ENCODE measurements around the gene STXBP6. TPM values are rescaled to one million over a fixed set of nuclear protein-coding genes. Genes with fewer than 3 reads are reported as not detected.

The STXBP6 gene
- total RNA-seq, 1 experiment from 2014 or later, result not detected

DNA sequence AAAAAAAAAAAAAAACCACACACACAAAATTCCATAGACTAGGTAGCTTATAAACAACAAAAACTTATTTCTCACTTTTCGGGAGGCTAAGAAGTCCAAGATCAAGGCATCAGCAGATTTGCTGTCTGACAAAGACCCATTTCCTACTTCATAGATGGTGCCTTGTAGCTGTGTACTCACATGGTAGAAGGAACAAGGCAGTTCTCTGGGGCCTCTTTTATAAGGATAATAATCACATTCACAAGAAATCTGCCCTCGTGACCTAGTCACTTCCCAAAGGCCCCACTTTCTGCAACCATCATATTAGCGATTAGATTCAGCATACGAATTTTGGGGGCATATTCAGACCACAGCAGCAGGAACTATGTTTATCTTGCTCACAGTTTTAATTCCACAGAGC, 54.9 kb downstream of the STXBP6 start:
- CTCF ChIA-PET, result no interaction called here
- in situ Hi-C loops (cut with HindIII; ENCODE audit: low pct_unique_long_range_greater_than_20kb, low sequenced_read_pairs) (no loop called here), intact Hi-C loops (cut with micrococcal nuclease; ENCODE audit: unreplicated experiment) (no loop called here)
- H3K4me3 ChIP-seq (ENCODE audit: low read depth in 2 of 2, low read length in 2 of 2), result no peak overlapping the region
- POLR2A ChIA-PET, result no interaction called here
- H3K27ac ChIP-seq (ENCODE audit: low read length), result no peak overlapping the region
- ATAC-seq, result no peak
- DNase-seq (ENCODE audit: low read depth, low spot score), result no peak
- BruUV-seq (replicated peaks), result no TSS peak
- H3K36me3 ChIP-seq (ENCODE audit: control insufficient read depth, insufficient read depth, low read length), result no peaks in the 10 kb centered on the region
- 0 out of 2 replicates have a peak, but pooled peaks cover 3% of the 10 kb centered on the region for H3K9me3 ChIP-seq (ENCODE audit: control insufficient read depth, insufficient read depth, low read depth, low read length)
- H3K27me3 ChIP-seq (ENCODE audit: control insufficient read depth, insufficient read depth, low read length), result no peaks in the 10 kb centered on the region
- H3K4me1 ChIP-seq (ENCODE audit: control insufficient read depth, insufficient read depth, low read length), result no peaks in the 10 kb centered on the region
- no peak for TF ChIP-seq TCF7L2 (IDR thresholded peaks at IDR 0.05; ENCODE audit: low read depth, low read length)
- no peak for TF ChIP-seq POLR2AphosphoS5 (IDR thresholded peaks at IDR 0.05; ENCODE audit: low read depth, low read length)
- TF ChIP-seq SIN3A (IDR thresholded peaks at IDR 0.05; ENCODE audit: borderline replicate concordance, insufficient read depth, low read depth, low read length), result no peak

DNA sequence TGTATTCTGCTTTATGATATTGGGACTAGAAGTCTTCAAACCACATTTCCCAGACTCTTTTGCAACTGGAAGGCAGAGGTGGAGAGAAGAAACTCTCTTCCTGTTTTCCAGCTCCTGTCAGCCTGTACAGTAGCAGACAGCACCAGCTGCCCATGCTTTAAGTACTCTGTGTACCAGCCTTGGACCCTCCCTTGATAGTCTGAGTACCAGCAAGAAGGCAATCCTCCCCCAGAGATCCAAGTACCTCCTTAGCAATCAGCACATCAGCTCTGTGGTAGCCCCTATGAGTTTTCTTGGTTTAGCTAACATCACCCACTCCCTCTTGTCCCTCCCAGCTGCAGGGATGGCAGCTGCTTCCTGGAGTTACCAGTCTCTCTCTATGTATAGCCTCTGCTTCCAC, 56.3 kb downstream of the STXBP6 start:
- intact Hi-C loops (cut with micrococcal nuclease; ENCODE audit: unreplicated experiment), result no loop called here
- DNase-seq (ENCODE audit: low read depth, low spot score) (no peak), ATAC-seq (no peak)
- Histone ChIP-seq H3K4me1 (ENCODE audit: control insufficient read depth, insufficient read depth, low read length) (no peaks in the 10 kb centered on the region), H3K27me3 (ENCODE audit: control insufficient read depth, insufficient read depth, low read length) (no peaks in the 10 kb centered on the region), H3K27ac (ENCODE audit: low read length) (no peak overlapping the region), H3K36me3 (ENCODE audit: control insufficient read depth, insufficient read depth, low read length) (no peaks in the 10 kb centered on the region), H3K9me3 (ENCODE audit: control insufficient read depth, insufficient read depth, low read depth, low read length) (no peaks in the 10 kb centered on the region), H3K4me3 (ENCODE audit: low read depth in 2 of 2, low read length in 2 of 2) (no peak overlapping the region)
- ChIA-PET CTCF (no interaction called here), POLR2A (no interaction called here)
- BruUV-seq (replicated peaks), result no TSS peak
- in situ Hi-C loops (cut with HindIII; ENCODE audit: low pct_unique_long_range_greater_than_20kb, low sequenced_read_pairs), result no loop called here
- TF ChIP-seq, protein P1, sequence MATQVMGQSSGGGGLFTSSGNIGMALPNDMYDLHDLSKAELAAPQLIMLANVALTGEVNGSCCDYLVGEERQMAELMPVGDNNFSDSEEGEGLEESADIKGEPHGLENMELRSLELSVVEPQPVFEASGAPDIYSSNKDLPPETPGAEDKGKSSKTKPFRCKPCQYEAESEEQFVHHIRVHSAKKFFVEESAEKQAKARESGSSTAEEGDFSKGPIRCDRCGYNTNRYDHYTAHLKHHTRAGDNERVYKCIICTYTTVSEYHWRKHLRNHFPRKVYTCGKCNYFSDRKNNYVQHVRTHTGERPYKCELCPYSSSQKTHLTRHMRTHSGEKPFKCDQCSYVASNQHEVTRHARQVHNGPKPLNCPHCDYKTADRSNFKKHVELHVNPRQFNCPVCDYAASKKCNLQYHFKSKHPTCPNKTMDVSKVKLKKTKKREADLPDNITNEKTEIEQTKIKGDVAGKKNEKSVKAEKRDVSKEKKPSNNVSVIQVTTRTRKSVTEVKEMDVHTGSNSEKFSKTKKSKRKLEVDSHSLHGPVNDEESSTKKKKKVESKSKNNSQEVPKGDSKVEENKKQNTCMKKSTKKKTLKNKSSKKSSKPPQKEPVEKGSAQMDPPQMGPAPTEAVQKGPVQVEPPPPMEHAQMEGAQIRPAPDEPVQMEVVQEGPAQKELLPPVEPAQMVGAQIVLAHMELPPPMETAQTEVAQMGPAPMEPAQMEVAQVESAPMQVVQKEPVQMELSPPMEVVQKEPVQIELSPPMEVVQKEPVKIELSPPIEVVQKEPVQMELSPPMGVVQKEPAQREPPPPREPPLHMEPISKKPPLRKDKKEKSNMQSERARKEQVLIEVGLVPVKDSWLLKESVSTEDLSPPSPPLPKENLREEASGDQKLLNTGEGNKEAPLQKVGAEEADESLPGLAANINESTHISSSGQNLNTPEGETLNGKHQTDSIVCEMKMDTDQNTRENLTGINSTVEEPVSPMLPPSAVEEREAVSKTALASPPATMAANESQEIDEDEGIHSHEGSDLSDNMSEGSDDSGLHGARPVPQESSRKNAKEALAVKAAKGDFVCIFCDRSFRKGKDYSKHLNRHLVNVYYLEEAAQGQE (IDR thresholded peaks at IDR 0.05; ENCODE audit: insufficient read depth in 1 of 2, low read depth in 2 of 2, low read length in 1 of 2), result no peak
- TF ChIP-seq, protein P2, sequence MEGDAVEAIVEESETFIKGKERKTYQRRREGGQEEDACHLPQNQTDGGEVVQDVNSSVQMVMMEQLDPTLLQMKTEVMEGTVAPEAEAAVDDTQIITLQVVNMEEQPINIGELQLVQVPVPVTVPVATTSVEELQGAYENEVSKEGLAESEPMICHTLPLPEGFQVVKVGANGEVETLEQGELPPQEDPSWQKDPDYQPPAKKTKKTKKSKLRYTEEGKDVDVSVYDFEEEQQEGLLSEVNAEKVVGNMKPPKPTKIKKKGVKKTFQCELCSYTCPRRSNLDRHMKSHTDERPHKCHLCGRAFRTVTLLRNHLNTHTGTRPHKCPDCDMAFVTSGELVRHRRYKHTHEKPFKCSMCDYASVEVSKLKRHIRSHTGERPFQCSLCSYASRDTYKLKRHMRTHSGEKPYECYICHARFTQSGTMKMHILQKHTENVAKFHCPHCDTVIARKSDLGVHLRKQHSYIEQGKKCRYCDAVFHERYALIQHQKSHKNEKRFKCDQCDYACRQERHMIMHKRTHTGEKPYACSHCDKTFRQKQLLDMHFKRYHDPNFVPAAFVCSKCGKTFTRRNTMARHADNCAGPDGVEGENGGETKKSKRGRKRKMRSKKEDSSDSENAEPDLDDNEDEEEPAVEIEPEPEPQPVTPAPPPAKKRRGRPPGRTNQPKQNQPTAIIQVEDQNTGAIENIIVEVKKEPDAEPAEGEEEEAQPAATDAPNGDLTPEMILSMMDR (IDR thresholded peaks at IDR 0.05), result no peak
- TF ChIP-seq SIN3A (IDR thresholded peaks at IDR 0.05; ENCODE audit: borderline replicate concordance, insufficient read depth, low read depth, low read length) (no peak), TCF7L2 (IDR thresholded peaks at IDR 0.05; ENCODE audit: low read depth, low read length) (no peak), POLR2AphosphoS5 (IDR thresholded peaks at IDR 0.05; ENCODE audit: low read depth, low read length) (no peak)

DNA sequence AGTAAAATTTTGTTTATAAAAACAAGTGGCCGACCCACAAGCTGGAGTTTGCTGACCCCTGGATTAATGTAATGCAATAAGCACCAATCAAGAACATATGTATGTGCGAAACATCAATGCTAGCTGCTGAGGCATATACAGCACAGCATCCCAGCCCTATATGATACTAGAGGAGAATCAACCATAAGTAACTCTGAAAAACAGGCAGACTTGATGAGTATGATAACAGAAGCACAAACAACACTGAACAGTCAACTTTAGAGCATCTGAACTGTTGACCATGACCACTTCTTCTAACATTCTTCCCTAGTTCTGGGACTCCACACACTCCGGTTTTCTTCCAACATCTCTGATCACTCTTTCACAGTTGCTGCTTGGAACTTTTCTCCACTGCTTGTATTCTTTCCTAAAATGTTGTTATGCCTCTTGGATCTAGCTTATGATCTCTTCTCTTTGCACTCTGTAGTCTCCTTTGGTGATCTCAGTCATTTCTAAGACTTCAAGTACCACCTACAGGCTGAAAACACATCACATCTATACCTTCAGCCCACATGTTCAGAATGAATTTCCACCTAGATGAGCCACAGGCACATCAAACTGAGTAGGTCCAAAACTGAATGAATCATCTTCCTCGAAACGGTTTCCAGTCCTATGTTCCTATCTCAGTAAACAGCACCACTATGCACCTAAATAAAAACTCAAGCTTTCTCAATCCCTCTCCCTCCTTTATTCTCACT, 57.2 kb downstream of the STXBP6 start:
- POLR2A ChIA-PET, result no interaction called here
- H3K36me3 ChIP-seq (ENCODE audit: control insufficient read depth, insufficient read depth, low read length), result no peaks in the 10 kb centered on the region
- TF ChIP-seq TCF7L2 (IDR thresholded peaks at IDR 0.05; ENCODE audit: low read depth, low read length), result no peak
- no peak for TF ChIP-seq POLR2AphosphoS5 (IDR thresholded peaks at IDR 0.05; ENCODE audit: low read depth, low read length)
- TF ChIP-seq, protein P2 (IDR thresholded peaks at IDR 0.05), result no peak
- TF ChIP-seq SIN3A (IDR thresholded peaks at IDR 0.05; ENCODE audit: borderline replicate concordance, insufficient read depth, low read depth, low read length), result no peak
- TF ChIP-seq, protein P1 (IDR thresholded peaks at IDR 0.05; ENCODE audit: insufficient read depth in 1 of 2, low read depth in 2 of 2, low read length in 1 of 2), result no peak
- CTCF ChIA-PET, result no interaction called here
- ATAC-seq, result no peak
- DNase-seq (ENCODE audit: low read depth, low spot score), result no peak
- H3K4me1 ChIP-seq (ENCODE audit: control insufficient read depth, insufficient read depth, low read length), result no peaks in the 10 kb centered on the region
- no peaks in the 10 kb centered on the region for H3K27me3 ChIP-seq (ENCODE audit: control insufficient read depth, insufficient read depth, low read length)
- BruUV-seq (replicated peaks), result no TSS peak
- H3K9me3 ChIP-seq (ENCODE audit: control insufficient read depth, insufficient read depth, low read depth, low read length), result no peaks in the 10 kb centered on the region
- in situ Hi-C loops (cut with HindIII; ENCODE audit: low pct_unique_long_range_greater_than_20kb, low sequenced_read_pairs), result no loop called here
- no peak overlapping the region for H3K27ac ChIP-seq (ENCODE audit: low read length)
- intact Hi-C loops (cut with micrococcal nuclease; ENCODE audit: unreplicated experiment), result no loop called here
- no peak overlapping the region for H3K4me3 ChIP-seq (ENCODE audit: low read depth in 2 of 2, low read length in 2 of 2)
